Upper lobe of right lung (tissue), 1 donor: ENCODE results near the gene RCC2. TPM values are rescaled to one million over a fixed set of nuclear protein-coding genes. Genes with fewer than 3 reads are reported as not detected.

Experiments
- ATAC-seq: fragments of 200-7000 bp; cut with Tn5 transposase; one replicate; pipeline ENCODE4 v1.9.1; 2020; ENCODE audit warnings: mild to moderate bottlenecking, moderate library complexity
- DNase-seq: peaks from one replicate; pipeline ENCODE4 v3.0.0-alpha.2; 2020
- H3K27ac ChIP-seq: fragments of 200-600 bp; one replicate; pipeline ENCODE4 v1.8.0; 2022
- H3K27me3 ChIP-seq: fragments of 200-600 bp; one replicate; pipeline ENCODE4 v1.8.0; 2022; ENCODE audit warnings: mild to moderate bottlenecking
- H3K36me3 ChIP-seq: fragments of 200-600 bp; one replicate; pipeline ENCODE4 v1.8.0; 2022
- H3K4me1 ChIP-seq: fragments of 200-600 bp; one replicate; pipeline ENCODE4 v1.8.0; 2022
- H3K4me3 ChIP-seq: fragments of 200-600 bp; one replicate; pipeline ENCODE4 v1.8.0; 2022; ENCODE audit warnings: mild to moderate bottlenecking
- H3K9me3 ChIP-seq: fragments of 200-600 bp; one replicate; pipeline ENCODE4 v1.8.0; 2022
- CTCF ChIP-seq: fragments of 200-600 bp; IDR thresholded peaks from one replicate; pipeline ENCODE4 v1.8.0; 2022; ENCODE audit warnings: antibody characterized with exemption
- intact Hi-C: fragments of 100-400 bp; cut with DNase I; formaldehyde crosslinking; loops from one replicate; pipeline ENCODE4 v1.11.0; 2022
- total RNA-seq: library from RNA; stranded (reverse); fragmentation: NEBNext Ultra II Directional; extraction: Animal tissue kit (Norgen Biotek cat#: 25700); gene quantifications from one replicate; pipeline ENCODE4 v1.2.1, GENCODE V29; 2021
- donor health status: DM: no; HTN: yes; CAD: no; lungs with severe emphysema.

RCC2 gene
- total RNA-seq, 1 donor from 2014 or later, result 48.6 TPM

- TF ChIP-seq CTCF, result no peak
- Histone ChIP-seq H3K27me3 (no peaks in the 10 kb centered on the region), H3K27ac (no peak overlapping the region), H3K4me1 (no peaks in the 10 kb centered on the region), H3K4me3 (no peak overlapping the region), H3K36me3 (no peaks in the 10 kb centered on the region), H3K9me3 (no peaks in the 10 kb centered on the region)
- intact Hi-C loops, result no loop called here
- ATAC-seq, result no peak
- DNase-seq, result no peak
Measured at GRCh38 chr1:17451731-17452130, 12.3 kb upstream of the RCC2 start.

- Histone ChIP-seq H3K4me1 (no peaks in the 10 kb centered on the region), H3K9me3 (no peaks in the 10 kb centered on the region), H3K27me3 (no peaks in the 10 kb centered on the region), H3K36me3 (no peaks in the 10 kb centered on the region), H3K4me3 (no peak overlapping the region), H3K27ac (no peak overlapping the region)
- intact Hi-C loops, result no loop called here
- DNase-seq, result no peak
- no peak for TF ChIP-seq CTCF
- no peak for ATAC-seq
Measured at GRCh38 chr1:17447501-17447992, 8.1 kb upstream of the RCC2 start.

GRCh38 chr1:17442841-17443240 is 3.4 kb upstream of the RCC2 start:
- peaks cover 15% of the 10 kb centered on the region for H3K4me1 ChIP-seq
- intact Hi-C loops, result no loop called here
- no peak for DNase-seq

DNA sequence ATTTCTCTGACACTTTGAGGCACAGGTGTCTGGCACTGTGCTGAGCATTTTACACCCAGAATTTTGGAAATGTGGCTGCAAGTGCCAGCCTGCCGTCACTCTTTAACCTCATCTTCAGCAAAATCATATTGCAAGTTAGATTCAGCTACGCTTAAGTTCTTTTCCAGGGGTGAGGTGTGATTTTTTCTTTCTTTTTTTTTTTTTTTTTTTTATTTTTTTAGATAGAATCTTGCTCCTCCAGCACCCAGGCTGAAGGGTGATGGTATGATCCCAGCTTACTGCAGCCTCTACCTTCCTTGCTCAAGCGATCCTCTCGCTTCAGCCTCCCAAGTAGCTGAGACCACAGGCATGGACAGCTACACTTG is 2.5 kb upstream of the RCC2 start:
- ATAC-seq (no peak), DNase-seq (no peak)
- Histone ChIP-seq H3K9me3 (no peaks in the 10 kb centered on the region), H3K27me3 (no peaks in the 10 kb centered on the region), H3K27ac (peak overlapping the region; percentile 78), H3K4me1 (peaks cover 19% of the 10 kb centered on the region), H3K4me3 (no peak overlapping the region), H3K36me3 (no peaks in the 10 kb centered on the region)
- intact Hi-C loops, result no loop called here
- TF ChIP-seq CTCF, result no peak

More at GRCh38 chr1:17442841-17443240, 3.4 kb upstream of the RCC2 start:
- Histone ChIP-seq H3K27ac (no peak overlapping the region), H3K27me3 (no peaks in the 10 kb centered on the region), H3K4me3 (no peak overlapping the region), H3K9me3 (no peaks in the 10 kb centered on the region), H3K36me3 (no peaks in the 10 kb centered on the region)
- no peak for TF ChIP-seq CTCF
- no peak for ATAC-seq

DNA sequence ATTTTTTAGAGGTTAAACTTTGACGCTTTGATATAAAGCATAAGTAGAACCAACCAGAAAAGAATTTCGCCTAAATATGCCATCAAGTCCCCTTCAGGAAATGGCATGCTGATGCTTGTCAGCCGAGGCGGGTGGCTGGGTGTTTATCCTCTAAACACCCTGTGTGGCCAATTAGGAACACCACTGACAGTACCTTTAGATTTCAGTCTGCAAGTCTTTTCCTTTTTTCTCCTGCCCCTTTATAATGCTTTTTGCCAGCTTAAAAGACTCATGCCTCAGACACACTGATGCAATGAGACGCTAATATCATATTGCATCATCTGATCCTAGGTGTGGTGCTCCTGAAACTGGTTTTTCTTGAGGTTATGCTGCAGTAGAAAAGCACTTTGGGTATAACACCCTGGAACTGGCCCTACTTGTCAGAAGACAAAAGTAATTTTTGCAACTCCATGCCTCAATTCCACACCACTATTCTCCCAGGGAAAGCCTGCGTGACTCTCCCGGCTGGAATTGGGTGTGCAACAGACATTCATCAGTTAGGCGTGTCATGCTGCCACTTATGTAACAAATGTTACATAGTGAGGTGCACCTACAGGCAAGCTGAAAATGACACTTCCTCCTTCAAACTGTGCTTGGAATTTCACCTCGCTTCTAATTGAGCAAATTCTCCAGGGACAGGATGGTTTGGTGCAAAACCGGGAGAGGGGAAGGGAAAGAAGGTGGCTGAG is 2.0 kb upstream of the RCC2 start:
- Histone ChIP-seq H3K4me3 (no peak overlapping the region), H3K27me3 (no peaks in the 10 kb centered on the region), H3K9me3 (no peaks in the 10 kb centered on the region), H3K4me1 (peaks cover 24% of the 10 kb centered on the region), H3K27ac (peak overlapping the region; percentile 78), H3K36me3 (no peaks in the 10 kb centered on the region)
- no peak for TF ChIP-seq CTCF
- DNase-seq (no peak), ATAC-seq (no peak)
- intact Hi-C loops, result no loop called here

GRCh38 chr1:17440827-17441168 is 1.3 kb upstream of the RCC2 start:
- Histone ChIP-seq H3K27me3 (no peaks in the 10 kb centered on the region), H3K36me3 (no peaks in the 10 kb centered on the region), H3K4me3 (peak overlapping the region; percentile 55), H3K27ac (peak overlapping the region; percentile 78), H3K9me3 (no peaks in the 10 kb centered on the region), H3K4me1 (peaks cover 30% of the 10 kb centered on the region)
- no peak for ATAC-seq
- no peak for DNase-seq
- TF ChIP-seq CTCF, result no peak
- intact Hi-C loops, result no loop called here
